Muscle layer of duodenum (tissue), 2 donors: ENCODE measurements around the gene POM121C.
"Not testable (repeated sequence)": the region's sequence is repeated elsewhere in the genome, so short reads cannot be mapped to it uniquely, and the experiment has no call there.

ENCODE experiments used
- H3K27ac ChIP-seq: one replicate; pipeline ENCODE4 v1.7.0; 2013; ENCODE audit warnings: mild to moderate bottlenecking, low read length
- H3K27me3 ChIP-seq: one replicate; pipeline ENCODE4 v1.7.0; 2013; ENCODE audit warnings: low read depth, mild to moderate bottlenecking, control low read depth, low read length
- H3K36me3 ChIP-seq, 2 donors: one replicate each; pipeline ENCODE4 v1.7.0; 2013; ENCODE audit warnings: low read length in 2 of 2, control low read depth in 1 of 2, mild to moderate bottlenecking in 1 of 2; ENCODE audit not compliant: insufficient read depth in 2 of 2, control insufficient read depth in 1 of 2
- H3K4me1 ChIP-seq, 2 donors: one replicate each; pipeline ENCODE4 v1.7.0; 2013; ENCODE audit warnings: low read length in 2 of 2, mild to moderate bottlenecking in 2 of 2, control low read depth in 1 of 2, moderate library complexity in 1 of 2; ENCODE audit not compliant: insufficient read depth in 2 of 2, control insufficient read depth in 1 of 2
- H3K4me3 ChIP-seq, 2 donors: one replicate each; pipeline ENCODE4 v1.7.0; 2013; ENCODE audit warnings: low read length in 2 of 2, low read depth in 1 of 2, mild to moderate bottlenecking in 1 of 2
- H3K9me3 ChIP-seq, 2 donors: one replicate each; pipeline ENCODE4 v1.7.0; 2013; ENCODE audit warnings: low read length in 2 of 2, control low read depth in 1 of 2, mild to moderate bottlenecking in 1 of 2; ENCODE audit not compliant: control insufficient read depth in 1 of 2
- donor health status: healthy.

The POM121C gene

DNA sequence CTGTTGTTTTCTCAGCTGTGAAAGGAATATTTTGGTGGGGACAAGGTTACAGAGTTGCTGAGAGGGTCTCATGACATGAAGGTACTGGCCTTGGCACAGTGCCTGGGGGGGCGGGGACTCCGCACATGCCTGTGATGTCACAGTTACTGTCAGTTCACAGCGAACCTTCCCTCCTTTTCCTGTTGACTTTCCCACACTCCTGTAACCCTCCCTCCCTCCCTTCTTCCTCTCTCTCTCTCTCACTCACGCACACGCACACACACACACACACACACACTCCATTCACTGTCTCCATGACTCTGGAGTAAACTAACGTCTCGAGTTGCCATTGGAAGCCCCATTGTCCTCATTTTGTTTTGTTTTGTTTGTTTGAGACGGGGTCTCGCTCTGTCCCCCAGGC is 118.8 kb downstream of the POM121C start:
- H3K36me3 ChIP-seq, H3K4me3 ChIP-seq, H3K9me3 ChIP-seq, H3K4me1 ChIP-seq, H3K27ac ChIP-seq, H3K27me3 ChIP-seq: not testable (repeated sequence)
